ENCODE data around the gene CASP8AP2. TPM values are rescaled to one million over a fixed set of nuclear protein-coding genes. Genes with fewer than 3 reads are reported as not detected.
"Not testable (repeated sequence)": the region's sequence is repeated elsewhere in the genome, so short reads cannot be mapped to it uniquely, and the experiment has no call there.

The CASP8AP2 gene
- total and polyA plus RNA-seq, 2 donors (not counting 3 experiments of a cell fraction or from before 2014, with no cell fraction given), result 4.7 to 22.0 TPM

GRCh38 chr6:89843070-89843469 lies 13.4 kb downstream of the CASP8AP2 start:
- no peaks in the 10 kb centered on the region for H3K27me3 ChIP-seq (ENCODE audit: control insufficient read depth in 2 of 2, insufficient read depth in 2 of 2, low read length in 2 of 2)
- peaks cover 0 to 2% of the 10 kb centered on the region in 2 experiments for H3K36me3 ChIP-seq (ENCODE audit: control insufficient read depth in 2 of 2, extremely low read depth in 1 of 2, insufficient read depth in 2 of 2, low read length in 2 of 2)
- peaks cover 8% of the 10 kb centered on the region for H3K4me1 ChIP-seq (ENCODE audit: control insufficient read depth, extremely low read depth, insufficient read depth, low read length)
- FAIRE-seq (no peak), DNase-seq (ENCODE audit: low read depth, low spot score) (peak; percentile 39)
- H2AFZ ChIP-seq (ENCODE audit: low read depth, low read length), result no peak overlapping the region
- no TSS peak for BruUV-seq (replicated peaks)
- H3K9me3 ChIP-seq (replicated peaks; ENCODE audit: control insufficient read depth, insufficient read depth, low read length), result no peaks in the 10 kb centered on the region
- ChIA-PET CTCF (no interaction called here), POLR2A (no interaction called here)
- peaks cover 3% of the 10 kb centered on the region for H4K20me1 ChIP-seq (replicated peaks; ENCODE audit: control insufficient read depth, extremely low read depth, insufficient read depth, low read length)
- dilution Hi-C loops (cut with MboI; ENCODE audit: extremely low pct_ligation_motif_present, low sequenced_read_pairs), result no loop called here
- H3K4me2 ChIP-seq (ENCODE audit: insufficient read depth, low read length), result no peak overlapping the region
- peaks cover 52% of the 10 kb centered on the region for H3K79me2 ChIP-seq (ENCODE audit: control insufficient read depth, insufficient read depth, low read length)
- no peak overlapping the region for H3K9ac ChIP-seq (replicated peaks; ENCODE audit: extremely low read depth, insufficient read depth, low read length)
- H3K9me1 ChIP-seq (replicated peaks; ENCODE audit: control insufficient read depth, extremely low read depth, insufficient read depth, low read length), result no peaks in the 10 kb centered on the region
- H3K27ac ChIP-seq (ENCODE audit: insufficient read depth, low read depth, low read length), result no peak overlapping the region
- intact Hi-C loops (cut with micrococcal nuclease), result no loop called here
- no peak for TF ChIP-seq JUN (IDR thresholded peaks at IDR 0.05; ENCODE audit: borderline replicate concordance, insufficient read depth, insufficient read length, low read depth)
- TF ChIP-seq FOS (IDR thresholded peaks at IDR 0.05; ENCODE audit: borderline replicate concordance, insufficient read depth, low read length), result no peak
- TF ChIP-seq POLR2AphosphoS5 (IDR thresholded peaks at IDR 0.05; ENCODE audit: insufficient read depth, low read depth, low read length), result no peak
- TF ChIP-seq MYC (IDR thresholded peaks at IDR 0.05; ENCODE audit: low read depth, low read length), result no peak
- TF ChIP-seq EZH2 (IDR thresholded peaks at IDR 0.05; ENCODE audit: borderline replicate concordance, low read depth, low read length, severe bottlenecking), result no peak
- TF ChIP-seq CTCF (IDR thresholded peaks at IDR 0.05; ENCODE audit: extremely low read depth in 1 of 2, insufficient read depth in 1 of 2, low read depth in 1 of 2, low read length in 2 of 2), result no peak
- H3K4me3 ChIP-seq (replicated peaks in 1 of 3; ENCODE audit: insufficient read depth in 1 of 3, low read depth in 1 of 3, low read length in 3 of 3), result no peak overlapping the region

GRCh38 chr6:89847513-89847912 lies 17.8 kb downstream of the CASP8AP2 start:
- intact Hi-C loops (cut with micrococcal nuclease); FAIRE-seq: not testable (repeated sequence)

More at GRCh38 chr6:89847513-89847912, 17.8 kb downstream of the CASP8AP2 start:
- CTCF ChIA-PET; H3K4me2 ChIP-seq (ENCODE audit: insufficient read depth, low read length); H3K4me3 ChIP-seq (replicated peaks in 1 of 3; ENCODE audit: insufficient read depth in 1 of 3, low read depth in 1 of 3, low read length in 3 of 3); H4K20me1 ChIP-seq (replicated peaks; ENCODE audit: control insufficient read depth, extremely low read depth, insufficient read depth, low read length); H3K9me1 ChIP-seq (replicated peaks; ENCODE audit: control insufficient read depth, extremely low read depth, insufficient read depth, low read length); POLR2A ChIA-PET; H3K4me1 ChIP-seq (ENCODE audit: control insufficient read depth, extremely low read depth, insufficient read depth, low read length); H3K27me3 ChIP-seq (ENCODE audit: control insufficient read depth in 2 of 2, insufficient read depth in 2 of 2, low read length in 2 of 2); DNase-seq (ENCODE audit: low read depth, low spot score); H3K9ac ChIP-seq (replicated peaks; ENCODE audit: extremely low read depth, insufficient read depth, low read length); H3K27ac ChIP-seq (ENCODE audit: insufficient read depth, low read depth, low read length); H2AFZ ChIP-seq (ENCODE audit: low read depth, low read length); H3K9me3 ChIP-seq (replicated peaks; ENCODE audit: control insufficient read depth, insufficient read depth, low read length); dilution Hi-C loops (cut with MboI; ENCODE audit: extremely low pct_ligation_motif_present, low sequenced_read_pairs); H3K36me3 ChIP-seq (ENCODE audit: control insufficient read depth in 2 of 2, extremely low read depth in 1 of 2, insufficient read depth in 2 of 2, low read length in 2 of 2); BruUV-seq (replicated peaks): not testable (repeated sequence)
- H3K79me2 ChIP-seq (ENCODE audit: control insufficient read depth, insufficient read depth, low read length), result peaks cover 28% of the 10 kb centered on the region
